H9 (cell line): ENCODE data around the gene TCF23. TPM values are rescaled to one million over a fixed set of nuclear protein-coding genes. Genes with fewer than 3 reads are reported as not detected.
"Not testable (repeated sequence)": the region's sequence is repeated elsewhere in the genome, so short reads cannot be mapped to it uniquely, and the experiment has no call there.

Source experiments
- DNase-seq: peaks from one replicate; pipeline ENCODE4 v3.0.0-alpha.2; 2017
- H2AFZ ChIP-seq: one replicate; pipeline ENCODE4 v1.6.1; 2013; ENCODE audit warnings: mild to moderate bottlenecking, low read length, control low read depth, moderate library complexity
- H2AK5ac ChIP-seq: 2 replicates; pipeline ENCODE4 v1.6.1; 2013; ENCODE audit warnings: low read length, control low read depth, mixed read lengths; ENCODE audit not compliant: insufficient read length
- H2BK120ac ChIP-seq: one replicate; pipeline ENCODE4 v1.6.1; 2013; ENCODE audit warnings: low read depth, mild to moderate bottlenecking, low read length, control low read depth, inconsistent platforms; ENCODE audit not compliant: poor library complexity, severe bottlenecking
- H2BK12ac ChIP-seq: 2 replicates; pipeline ENCODE4 v1.6.1; 2013; ENCODE audit warnings: low read length, control low read depth, mixed read lengths, low read depth; ENCODE audit not compliant: insufficient read length
- H2BK15ac ChIP-seq: 2 replicates; pipeline ENCODE4 v1.6.1; 2013; ENCODE audit warnings: low read depth, low read length, control low read depth
- H2BK20ac ChIP-seq: one replicate; pipeline ENCODE4 v1.6.1; 2013; ENCODE audit warnings: low read depth, mild to moderate bottlenecking, low read length, control low read depth, inconsistent platforms; ENCODE audit not compliant: poor library complexity, severe bottlenecking
- H2BK5ac ChIP-seq: 2 replicates; pipeline ENCODE4 v1.6.1; 2013; ENCODE audit warnings: low read length, control low read depth, mixed read lengths; ENCODE audit not compliant: insufficient read length
- H3K14ac ChIP-seq: 2 replicates; pipeline ENCODE4 v1.6.1; 2013; ENCODE audit warnings: low read length, control low read depth; ENCODE audit not compliant: insufficient read depth
- H3K18ac ChIP-seq: 2 replicates; pipeline ENCODE4 v1.6.1; 2013; ENCODE audit warnings: low read depth, mild to moderate bottlenecking, mixed read lengths, low read length, control low read depth; ENCODE audit not compliant: insufficient read length
- H3K23ac ChIP-seq: 2 replicates; pipeline ENCODE4 v1.6.1; 2013; ENCODE audit warnings: low read length, control low read depth, mixed read lengths, low read depth; ENCODE audit not compliant: insufficient read length
- H3K23me2 ChIP-seq: 2 replicates; pipeline ENCODE4 v1.6.1; 2013; ENCODE audit warnings: low read depth, mild to moderate bottlenecking, mixed read lengths, low read length, control low read depth; ENCODE audit not compliant: insufficient read length, poor library complexity, severe bottlenecking
- H3K27ac ChIP-seq: 2 replicates; pipeline ENCODE4 v1.5.1; 2013; ENCODE audit warnings: low read length, control low read depth, mixed read lengths, low read depth; ENCODE audit not compliant: insufficient read length
- H3K27me3 ChIP-seq: 2 replicates; pipeline ENCODE4 v1.6.1; 2013; ENCODE audit warnings: low read length, control low read depth, inconsistent platforms; ENCODE audit not compliant: insufficient read depth
- H3K4ac ChIP-seq: 2 replicates; pipeline ENCODE4 v1.6.1; 2013; ENCODE audit warnings: low read depth, mild to moderate bottlenecking, control low read depth, inconsistent platforms, low read length, moderate library complexity
- H3K4me1 ChIP-seq: 2 replicates; pipeline ENCODE4 v1.6.1; 2013; ENCODE audit warnings: low read length, control low read depth, inconsistent platforms; ENCODE audit not compliant: insufficient read depth
- H3K4me2 ChIP-seq: 2 replicates; pipeline ENCODE4 v1.6.1; 2013; ENCODE audit warnings: low read length, control low read depth, mixed read lengths; ENCODE audit not compliant: insufficient read length, insufficient read depth
- H3K56ac ChIP-seq: 2 replicates; pipeline ENCODE4 v1.6.1; 2013; ENCODE audit warnings: low read depth, mild to moderate bottlenecking, mixed read lengths, low read length, control low read depth; ENCODE audit not compliant: insufficient read length
- H3K79me1 ChIP-seq: 2 replicates; pipeline ENCODE4 v1.6.1; 2013; ENCODE audit warnings: low read depth, mild to moderate bottlenecking, moderate library complexity, low read length, control low read depth, inconsistent platforms; ENCODE audit not compliant: insufficient read depth, poor library complexity, severe bottlenecking
- H3K79me2 ChIP-seq: 2 replicates; pipeline ENCODE4 v1.6.1; 2013; ENCODE audit warnings: low read length, control low read depth, inconsistent platforms; ENCODE audit not compliant: insufficient read depth
- H3K9ac ChIP-seq: 2 replicates; pipeline ENCODE4 v1.6.1; 2013; ENCODE audit warnings: low read length, control low read depth, mixed read lengths; ENCODE audit not compliant: insufficient read length; ENCODE audit errors: extremely low read depth
- H3K9me3 ChIP-seq: one replicate; pipeline ENCODE4 v1.6.1; 2013; ENCODE audit warnings: low read depth, low read length, inconsistent platforms; ENCODE audit not compliant: control insufficient read depth
- H3T11ph ChIP-seq: one replicate; pipeline ENCODE4 v1.6.1; 2013; ENCODE audit warnings: mild to moderate bottlenecking, low read length, control low read depth, inconsistent platforms
- H4K20me1 ChIP-seq: one replicate; pipeline ENCODE4 v1.6.1; 2013; ENCODE audit not compliant: control insufficient read depth, insufficient read length, insufficient read depth
- H4K5ac ChIP-seq: 2 replicates; pipeline ENCODE4 v1.6.1; 2013; ENCODE audit warnings: low read depth, mild to moderate bottlenecking, mixed read lengths, low read length, control low read depth; ENCODE audit not compliant: insufficient read length
- H4K8ac ChIP-seq: replicated peaks from 2 replicates; pipeline ENCODE4 v1.6.1; 2013; ENCODE audit warnings: low read length, control low read depth, mixed read lengths, low read depth; ENCODE audit not compliant: insufficient read length
- H4K91ac ChIP-seq: 2 replicates; pipeline ENCODE4 v1.6.1; 2013; ENCODE audit warnings: low read depth, mild to moderate bottlenecking, moderate library complexity, mixed read lengths, low read length, control low read depth; ENCODE audit not compliant: insufficient read length
- H3K27ac Mint-ChIP-seq, 3 experiments: 2 replicates in 2 of 3; 3 replicates in 1 of 3; pipeline ENCODE4 v1.8.0; 2020 to 2021; ENCODE audit warnings: mixed read lengths in 3 of 3, mild to moderate bottlenecking in 1 of 3, moderate library complexity in 1 of 3
- H3K27me3 Mint-ChIP-seq: 2 replicates; pipeline ENCODE4 v1.8.0; 2021; ENCODE audit warnings: low read depth, mild to moderate bottlenecking, moderate library complexity, mixed read lengths
- H3K36me3 Mint-ChIP-seq, 3 experiments: 2 replicates in 2 of 3; 3 replicates in 1 of 3; pipeline ENCODE4 v1.8.0; 2020 to 2021; ENCODE audit warnings: low read depth in 3 of 3, mixed read lengths in 3 of 3; ENCODE audit not compliant: insufficient read depth in 1 of 3
- H3K4me1 Mint-ChIP-seq, 2 experiments: 2 replicates each; pipeline ENCODE4 v1.8.0; 2020; ENCODE audit warnings: mixed read lengths in 2 of 2
- H3K4me3 Mint-ChIP-seq, 2 experiments: 2 replicates in 1 of 2; 3 replicates in 1 of 2; pipeline ENCODE4 v1.8.0; 2020 to 2021; ENCODE audit warnings: mild to moderate bottlenecking in 2 of 2, mixed read lengths in 2 of 2, moderate library complexity in 1 of 2
- H3K9me3 Mint-ChIP-seq, 2 experiments: 2 replicates in 1 of 2; 3 replicates in 1 of 2; pipeline ENCODE4 v1.8.0; 2020; ENCODE audit warnings: mild to moderate bottlenecking in 2 of 2, mixed read lengths in 2 of 2, moderate library complexity in 1 of 2
- WGBS: extraction: QIAGEN DNeasy Blood & Tissue Kit; methylation state at CpG from one replicate; pipeline ENCODE4 v1.1.7; 2013; ENCODE audit warnings: missing lambda C conversion rate, low lambda C conversion rate, mixed read lengths; ENCODE audit not compliant: insufficient read length; ENCODE audit errors: extremely low coverage; 5-methylcytosine and 5-hydroxymethylcytosine counted together
- total RNA-seq: library from RNA; stranded (reverse); gene quantifications from 2 replicates; pipeline ENCODE4 v1.2.1, GENCODE V29; 2021

The TCF23 gene
- total RNA-seq, 1 experiment from 2014 or later: not detected

DNA sequence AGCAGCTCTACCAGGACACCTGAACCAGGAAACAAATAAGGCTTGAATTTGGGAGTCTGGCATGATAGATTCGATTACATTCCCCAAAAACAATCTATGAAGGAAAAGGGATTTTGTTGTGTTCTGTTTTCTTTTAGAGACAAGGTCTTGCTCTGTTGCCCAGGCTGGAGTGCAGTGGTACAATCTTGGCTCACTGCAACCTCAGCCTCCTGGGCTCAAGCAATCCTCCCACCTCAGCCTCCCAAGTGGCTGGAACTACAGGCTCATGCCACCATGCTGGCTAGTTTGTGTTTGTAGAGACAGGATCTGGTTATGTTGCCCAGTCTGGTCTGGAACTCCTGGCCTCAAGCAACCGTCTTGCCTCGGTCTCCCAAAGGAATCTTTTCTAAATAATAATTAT lies 49.3 kb downstream of the TCF23 start:
- not testable (repeated sequence) for H2BK12ac ChIP-seq, H3K79me2 ChIP-seq, H4K8ac ChIP-seq, H3K18ac ChIP-seq, H3K27me3 ChIP-seq, DNase-seq, H3K79me1 ChIP-seq, H3K27ac Mint-ChIP-seq, H2BK20ac ChIP-seq, H3K9me3 ChIP-seq, H3K4me1 ChIP-seq, H4K5ac ChIP-seq, H3K27me3 Mint-ChIP-seq, H3K23ac ChIP-seq, H3K4ac ChIP-seq, H3K56ac ChIP-seq, H2AK5ac ChIP-seq, H4K91ac ChIP-seq, H2BK15ac ChIP-seq, H3K14ac ChIP-seq, H3T11ph ChIP-seq, H3K9ac ChIP-seq, H3K9me3 Mint-ChIP-seq, H3K4me3 Mint-ChIP-seq, H3K27ac ChIP-seq, H2AFZ ChIP-seq, H3K4me1 Mint-ChIP-seq, H3K4me2 ChIP-seq, H2BK5ac ChIP-seq, H2BK120ac ChIP-seq, H3K23me2 ChIP-seq, H4K20me1 ChIP-seq
- WGBS: no CpG with 5 or more reads among the region's 3 CpGs
- H3K36me3 Mint-ChIP-seq: peaks cover 22 to 45% (median 35%) of the 10 kb centered on the region in 3 experiments
